GM13976 (cell line): ENCODE measurements around the gene ALDH1L1.

ENCODE experiments used
- DNase-seq: peaks from one replicate; pipeline ENCODE4 v3.0.0; 2012; ENCODE audit warnings: low spot score
- in situ Hi-C: fragments of 300-500 bp; cut with MboI; formaldehyde crosslinking; loops from one replicate; pipeline ENCODE4 v1.12.0; 2022; ENCODE audit warnings: low sequenced_read_pairs, mixed read lengths, inconsistent platforms; ENCODE audit not compliant: unreplicated experiment
- TF ChIP-seq, protein P1 (sequence below): IDR thresholded peaks from 2 replicates; pipeline ENCODE4 v1.5.1; 2012; ENCODE audit warnings: borderline replicate concordance, mild to moderate bottlenecking; ENCODE audit not compliant: insufficient read depth; ENCODE audit errors: extremely low read depth, missing control alignments, control extremely low read depth

ALDH1L1 gene

GRCh38 chr3:126111566-126112475 lies 68.6 kb downstream of the ALDH1L1 start:
- in situ Hi-C loops = no loop called here
- TF ChIP-seq, protein P1, sequence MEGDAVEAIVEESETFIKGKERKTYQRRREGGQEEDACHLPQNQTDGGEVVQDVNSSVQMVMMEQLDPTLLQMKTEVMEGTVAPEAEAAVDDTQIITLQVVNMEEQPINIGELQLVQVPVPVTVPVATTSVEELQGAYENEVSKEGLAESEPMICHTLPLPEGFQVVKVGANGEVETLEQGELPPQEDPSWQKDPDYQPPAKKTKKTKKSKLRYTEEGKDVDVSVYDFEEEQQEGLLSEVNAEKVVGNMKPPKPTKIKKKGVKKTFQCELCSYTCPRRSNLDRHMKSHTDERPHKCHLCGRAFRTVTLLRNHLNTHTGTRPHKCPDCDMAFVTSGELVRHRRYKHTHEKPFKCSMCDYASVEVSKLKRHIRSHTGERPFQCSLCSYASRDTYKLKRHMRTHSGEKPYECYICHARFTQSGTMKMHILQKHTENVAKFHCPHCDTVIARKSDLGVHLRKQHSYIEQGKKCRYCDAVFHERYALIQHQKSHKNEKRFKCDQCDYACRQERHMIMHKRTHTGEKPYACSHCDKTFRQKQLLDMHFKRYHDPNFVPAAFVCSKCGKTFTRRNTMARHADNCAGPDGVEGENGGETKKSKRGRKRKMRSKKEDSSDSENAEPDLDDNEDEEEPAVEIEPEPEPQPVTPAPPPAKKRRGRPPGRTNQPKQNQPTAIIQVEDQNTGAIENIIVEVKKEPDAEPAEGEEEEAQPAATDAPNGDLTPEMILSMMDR = no peak

DNA sequence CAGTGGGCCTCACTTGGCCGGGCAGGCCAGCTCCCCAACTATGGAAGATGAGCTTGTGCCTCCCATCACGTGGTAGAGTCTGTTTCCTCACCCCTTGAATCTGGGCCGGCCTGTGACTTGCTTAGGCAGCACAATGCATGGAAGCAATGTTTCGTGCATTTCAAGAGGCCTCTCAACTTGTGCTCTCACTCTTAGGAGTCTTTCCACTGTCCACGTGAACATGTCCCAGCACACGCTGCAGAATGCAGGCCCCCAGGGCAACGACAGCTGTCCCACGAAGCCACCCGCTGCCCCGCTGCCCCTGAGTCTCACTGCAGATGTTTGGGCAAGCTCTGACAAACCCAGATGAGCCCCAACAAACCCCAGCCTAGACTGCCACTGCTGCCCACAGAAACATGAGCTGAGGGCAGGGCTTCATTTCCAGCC lies 69.2 kb downstream of the ALDH1L1 start:
- in situ Hi-C loops = no loop called here
- TF ChIP-seq, protein P1 = no peak
- no peak for DNase-seq

More at GRCh38 chr3:126111566-126112475, 68.6 kb downstream of the ALDH1L1 start:
- DNase-seq = no peak

DNA sequence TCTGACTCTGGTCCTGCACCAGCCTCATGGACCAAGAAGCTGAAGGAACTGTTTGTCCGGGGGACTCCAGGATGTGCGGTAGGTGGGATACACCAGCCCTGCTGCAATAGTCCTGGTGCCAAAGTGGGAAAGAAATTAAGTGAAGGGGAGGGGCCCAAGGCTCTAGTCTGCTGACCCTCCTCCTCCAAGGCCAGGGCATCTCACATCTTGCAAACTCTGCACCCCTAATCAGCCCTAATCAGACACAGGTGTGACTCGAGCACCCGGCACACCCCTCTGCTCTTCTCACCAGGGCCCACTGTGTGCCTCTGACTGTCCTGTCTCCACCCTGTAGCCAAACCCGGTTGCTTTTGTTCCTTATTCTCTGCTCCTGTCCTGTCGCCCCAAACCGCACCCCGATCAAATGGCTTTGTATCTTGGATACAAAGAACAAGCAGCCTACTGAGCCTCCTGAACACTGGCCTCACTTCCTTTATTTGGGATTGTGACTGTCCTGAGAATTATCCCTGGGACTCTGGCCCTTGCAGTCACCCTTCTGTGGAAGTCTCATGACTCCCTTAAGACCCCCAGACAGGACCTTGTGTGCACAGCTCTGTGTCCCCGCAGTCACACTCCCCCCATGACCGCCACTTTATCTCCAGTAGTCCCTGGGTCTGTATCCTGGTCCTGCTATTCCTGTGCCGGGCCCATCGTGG lies 69.8 kb downstream of the ALDH1L1 start:
- DNase-seq = no peak
- TF ChIP-seq, protein P1 = no peak
- in situ Hi-C loops = no loop called here

DNA sequence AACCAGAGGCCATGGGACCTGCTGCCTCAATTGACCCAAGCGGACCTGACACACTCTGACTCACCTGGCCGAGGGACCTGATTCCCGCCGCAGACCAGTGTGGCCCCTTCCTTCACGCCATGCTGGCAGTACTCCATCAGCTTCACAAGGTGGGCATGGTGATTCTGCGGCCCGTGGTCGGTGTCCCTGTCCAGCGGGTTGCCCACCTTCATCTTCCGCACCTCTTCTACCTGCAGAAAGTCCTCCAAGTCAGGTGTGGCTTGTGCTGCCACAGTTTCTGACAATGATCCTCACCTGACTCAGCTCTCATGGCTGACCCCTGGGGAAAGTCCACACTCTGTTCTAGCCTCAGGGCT lies 70.5 kb downstream of the ALDH1L1 start:
- TF ChIP-seq, protein P1 = no peak

DNA sequence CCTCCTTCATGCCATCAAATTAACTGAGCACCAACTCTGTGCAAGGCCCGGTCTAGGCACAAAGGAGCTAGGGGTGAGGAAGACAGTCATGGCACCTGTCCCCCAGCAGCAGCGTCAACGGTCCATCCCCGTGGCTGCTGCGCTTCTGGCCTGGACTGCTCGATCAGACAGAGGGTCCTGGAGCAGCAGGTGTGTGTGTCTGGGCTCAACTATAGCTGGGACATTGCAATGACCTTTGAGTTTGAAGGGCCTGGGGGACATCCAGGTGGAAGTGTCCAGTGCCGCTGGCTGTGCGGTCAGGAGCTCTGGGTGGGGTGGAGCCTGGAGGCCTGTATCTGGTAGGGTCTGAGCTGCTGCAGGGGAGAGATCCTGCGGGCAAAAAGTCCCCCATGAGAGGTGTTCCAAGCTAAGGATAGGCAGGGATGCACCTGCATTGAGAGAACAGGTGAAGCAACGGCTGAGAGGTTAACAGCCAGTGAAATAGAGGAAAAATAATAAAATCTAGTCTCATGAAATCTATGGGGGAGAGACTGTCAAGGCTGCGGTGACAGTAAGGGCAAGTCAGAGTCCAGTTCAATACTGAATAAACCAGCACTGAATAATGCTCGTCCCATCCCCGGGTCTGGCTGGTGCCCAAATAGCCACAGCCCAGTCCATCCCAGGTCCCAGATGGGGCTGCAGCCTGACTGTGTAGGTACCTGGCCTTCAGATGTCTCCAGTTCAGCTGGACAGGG lies 71.1 kb downstream of the ALDH1L1 start:
- TF ChIP-seq, protein P1 = no peak
- DNase-seq = no peak
- in situ Hi-C loops = no loop called here

More for the DNA sequence above, 70.5 kb downstream of the ALDH1L1 start:
- DNase-seq = no peak
- in situ Hi-C loops = no loop called here

DNA sequence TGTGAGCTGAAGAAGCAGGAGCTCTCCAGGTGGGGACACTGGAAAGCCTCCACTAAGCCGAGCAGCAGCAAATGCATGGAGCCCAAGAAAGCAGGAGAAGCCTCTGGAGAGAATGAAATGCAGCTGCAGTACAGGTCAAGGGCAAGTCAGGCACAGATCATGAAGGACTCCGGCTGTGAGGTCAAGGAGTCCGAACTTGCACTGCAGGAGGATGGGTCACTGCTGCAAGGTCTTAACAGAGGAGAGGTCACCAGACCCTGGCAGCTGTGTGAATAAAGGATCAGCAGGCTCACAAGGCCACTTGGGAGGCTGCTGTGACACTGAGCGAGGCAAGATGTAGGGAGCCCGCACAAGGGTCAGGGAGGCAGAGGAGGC lies 71.7 kb downstream of the ALDH1L1 start:
- in situ Hi-C loops = no loop called here
- TF ChIP-seq, protein P1 = no peak
- DNase-seq = no peak
